GM23338 (cell line): Measurements from ENCODE around the gene ACOT11. TPM values are rescaled to one million over a fixed set of nuclear protein-coding genes. Genes with fewer than 3 reads are reported as not detected.

Experiments
- ATAC-seq: fragments of 200-7000 bp; cut with Tn5 transposase; 3 replicates; pipeline ENCODE4 v1.9.1; 2020
- DNase-seq: peaks from one replicate; pipeline ENCODE4 v3.0.0-alpha.2; 2015; ENCODE audit warnings: low spot score
- H2AFZ ChIP-seq: fragments of 200-600 bp; sonication (generic); 2 replicates; pipeline ENCODE4 v1.8.0; 2016; ENCODE audit warnings: antibody characterized with exemption, mild to moderate bottlenecking, moderate library complexity
- H3F3A ChIP-seq: fragments of 200-600 bp; sonication (generic); replicated peaks from 2 replicates; pipeline ENCODE4 v1.8.0; 2017; ENCODE audit warnings: antibody characterized with exemption, mixed run types, low read depth
- H3K27ac ChIP-seq: fragments of 200-600 bp; sonication (generic); 2 replicates; pipeline ENCODE4 v1.6.1; 2016; ENCODE audit warnings: low read depth
- H3K27me3 ChIP-seq: fragments of 200-600 bp; sonication (generic); 2 replicates; pipeline ENCODE4 v1.8.0; 2016; ENCODE audit warnings: mild to moderate bottlenecking, mixed run types, moderate library complexity; ENCODE audit not compliant: insufficient read depth
- H3K36me3 ChIP-seq: fragments of 200-600 bp; sonication (generic); 2 replicates; pipeline ENCODE4 v1.8.0; 2016; ENCODE audit warnings: mild to moderate bottlenecking; ENCODE audit not compliant: insufficient read depth
- H3K4me1 ChIP-seq: fragments of 200-600 bp; sonication (generic); 2 replicates; pipeline ENCODE4 v1.8.0; 2016; ENCODE audit warnings: mild to moderate bottlenecking, moderate library complexity; ENCODE audit not compliant: insufficient read depth
- H3K4me2 ChIP-seq: fragments of 200-600 bp; sonication (generic); 2 replicates; pipeline ENCODE4 v1.7.1; 2017; ENCODE audit warnings: mixed run types
- H3K4me3 ChIP-seq: fragments of 200-600 bp; sonication (generic); 2 replicates; pipeline ENCODE4 v1.6.1; 2016; ENCODE audit warnings: mixed run types
- H3K79me2 ChIP-seq: fragments of 200-600 bp; sonication (generic); replicated peaks from 2 replicates; pipeline ENCODE4 v1.8.0; 2017; ENCODE audit warnings: mild to moderate bottlenecking; ENCODE audit not compliant: insufficient read depth
- H3K9me2 ChIP-seq: fragments of 200-600 bp; sonication (generic); 2 replicates; pipeline ENCODE4 v1.8.0; 2017; ENCODE audit not compliant: insufficient read depth
- H4K20me1 ChIP-seq: fragments of 200-600 bp; sonication (generic); replicated peaks from 2 replicates; pipeline ENCODE4 v1.8.0; 2017; ENCODE audit warnings: mild to moderate bottlenecking; ENCODE audit not compliant: insufficient read depth
- H3K27ac Mint-ChIP-seq: 2 replicates; pipeline ENCODE4 v1.8.0; 2020; ENCODE audit warnings: inconsistent platforms, mild to moderate bottlenecking, moderate library complexity, mixed read lengths
- H3K27me3 Mint-ChIP-seq: 3 replicates; pipeline ENCODE4 v1.8.0; 2022; ENCODE audit warnings: low read depth, mild to moderate bottlenecking, moderate library complexity, mixed read lengths, inconsistent platforms; ENCODE audit not compliant: insufficient read depth, poor library complexity
- H3K36me3 Mint-ChIP-seq: 3 replicates; pipeline ENCODE4 v1.8.0; 2021; ENCODE audit warnings: low read depth, mild to moderate bottlenecking, inconsistent platforms, moderate library complexity, mixed read lengths
- H3K4me1 Mint-ChIP-seq: 3 replicates; pipeline ENCODE4 v1.8.0; 2020; ENCODE audit warnings: mild to moderate bottlenecking, inconsistent platforms, mixed read lengths
- H3K4me3 Mint-ChIP-seq: 3 replicates; pipeline ENCODE4 v1.8.0; 2021; ENCODE audit warnings: moderate library complexity, mild to moderate bottlenecking, inconsistent platforms, mixed read lengths
- H3K9me3 Mint-ChIP-seq: 3 replicates; pipeline ENCODE4 v1.8.0; 2020; ENCODE audit warnings: moderate library complexity, mild to moderate bottlenecking, inconsistent platforms, mixed read lengths
- CREB1 ChIP-seq: fragments of 250-450 bp; sonication (Bioruptor Pico); IDR thresholded peaks from 2 replicates; pipeline ENCODE4 v1.5.0; 2020; ENCODE audit warnings: low read depth, mild to moderate bottlenecking, moderate library complexity
- CTCF ChIP-seq, 2 experiments: fragments of 200-600 bp in 1 of 2; sonication (generic) in 1 of 2; conservative IDR thresholded peaks; 2 replicates each; pipeline versions ENCODE4 v1.5.1 to v1.6.1; 2016 to 2017; ENCODE audit warnings: antibody characterized with exemption in 2 of 2, low read depth in 2 of 2, mild to moderate bottlenecking in 2 of 2, moderate library complexity in 1 of 2
- ETS1 ChIP-seq: IDR thresholded peaks from 2 replicates; pipeline ENCODE4 v1.6.1; 2016; ENCODE audit warnings: antibody characterized with exemption
- EZH2 ChIP-seq: fragments of 200-600 bp; sonication (generic); IDR thresholded peaks from one replicate; pipeline ENCODE4 v1.8.0; 2017; ENCODE audit warnings: antibody characterized with exemption, mild to moderate bottlenecking, low read depth; ENCODE audit not compliant: unreplicated experiment
- EZH2phosphoT487 ChIP-seq: fragments of 200-600 bp; sonication (generic); IDR thresholded peaks from one replicate; pipeline ENCODE4 v1.8.1; 2018; ENCODE audit warnings: antibody characterized with exemption; ENCODE audit not compliant: unreplicated experiment
- JUNB ChIP-seq: IDR thresholded peaks from one replicate; pipeline ENCODE4 v1.6.1; 2016; ENCODE audit warnings: antibody characterized with exemption; ENCODE audit not compliant: unreplicated experiment
- NANOG ChIP-seq: IDR thresholded peaks from 2 replicates; pipeline ENCODE4 v1.6.1; 2016; ENCODE audit warnings: antibody characterized with exemption, borderline replicate concordance
- POLR2AphosphoS5 ChIP-seq: IDR thresholded peaks from 2 replicates; pipeline ENCODE4 v1.6.1; 2016; ENCODE audit warnings: antibody characterized with exemption, low read depth
- REST ChIP-seq: IDR thresholded peaks from one replicate; pipeline ENCODE4 v1.6.1; 2018; ENCODE audit warnings: antibody characterized with exemption; ENCODE audit not compliant: unreplicated experiment
- STAT1 ChIP-seq: IDR thresholded peaks from one replicate; pipeline ENCODE4 v1.6.1; 2016; ENCODE audit warnings: antibody characterized with exemption; ENCODE audit not compliant: unreplicated experiment
- ZNF114 ChIP-seq: fragments of 250-450 bp; sonication (Bioruptor Pico); IDR thresholded peaks from 2 replicates; pipeline ENCODE4 v1.5.0; 2020; ENCODE audit warnings: mild to moderate bottlenecking, moderate library complexity
- ZNF331 ChIP-seq: fragments of 250-450 bp; sonication (Bioruptor Pico); IDR thresholded peaks from 2 replicates; pipeline ENCODE4 v1.5.0; 2020; ENCODE audit warnings: low read depth, mild to moderate bottlenecking, moderate library complexity
- ZNF462 ChIP-seq: fragments of 250-450 bp; sonication (Bioruptor Pico); IDR thresholded peaks from 2 replicates; pipeline ENCODE4 v1.5.0; 2020; ENCODE audit warnings: mild to moderate bottlenecking, moderate library complexity
- polyA plus RNA-seq: library from polyadenylated mRNA; unstranded; fragments of >200 nt; fragmentation: Nextera tagmentation; extraction: Ambion mirVana; gene quantifications from 2 replicates; pipeline ENCODE4 v1.2.1, GENCODE V29; 2016
- total RNA-seq: library from RNA; depleted of rRNA; stranded (reverse); fragments of >200 nt; shearing (Covaris generic); gene quantifications from 2 replicates; pipeline ENCODE4 v1.2.3, GENCODE V29; 2014

The ACOT11 gene
- total and polyA plus RNA-seq, 2 experiments from 2014 or later: 1.6 to 2.7 TPM

GRCh38 chr1:54566438-54567141 lies 18.6 kb downstream of the ACOT11 start:
- H3K4me3 Mint-ChIP-seq: no peak overlapping the region
- H3K79me2 ChIP-seq: no peaks in the 10 kb centered on the region
- H4K20me1 ChIP-seq: no peaks in the 10 kb centered on the region
- peaks cover 10% of the 10 kb centered on the region for H3K4me1 ChIP-seq
- ATAC-seq (no peak), DNase-seq (no peak)
- H3K27ac ChIP-seq: no peak overlapping the region
- peaks cover 12% of the 10 kb centered on the region for H3K27me3 Mint-ChIP-seq
- H2AFZ ChIP-seq: no peak overlapping the region
- H3K9me2 ChIP-seq: no peaks in the 10 kb centered on the region
- H3K4me1 Mint-ChIP-seq: peaks cover 33% of the 10 kb centered on the region
- H3K4me3 ChIP-seq: no peak overlapping the region
- H3K9me3 Mint-ChIP-seq: peaks cover 9% of the 10 kb centered on the region; the same call in 2 of the 3 replicates
- H3F3A ChIP-seq: no peaks in the 10 kb centered on the region
- peaks cover 3% of the 10 kb centered on the region for H3K36me3 Mint-ChIP-seq
- H3K27me3 ChIP-seq: no peaks in the 10 kb centered on the region
- no peak overlapping the region for H3K4me2 ChIP-seq
- TF ChIP-seq NANOG (no peak), POLR2AphosphoS5 (no peak), EZH2 (no peak), JUNB (no peak), EZH2phosphoT487 (no peak), ZNF114 (CRISPR knock-in tag) (no peak), ETS1 (no peak), REST (no peak), CTCF (conservative IDR thresholded peaks at IDR 0.05; ENCODE audit: low read depth in 2 of 2) (no peak), ZNF331 (CRISPR knock-in tag) (no peak), ZNF462 (CRISPR knock-in tag) (no peak), CREB1 (CRISPR knock-in tag) (no peak), STAT1 (no peak)
- no peaks in the 10 kb centered on the region for H3K36me3 ChIP-seq
- no peak overlapping the region for H3K27ac Mint-ChIP-seq
